ENCODE measurements around the gene RAPGEF4. TPM values are rescaled to one million over a fixed set of nuclear protein-coding genes. Genes with fewer than 3 reads are reported as not detected.

The RAPGEF4 gene
- total RNA-seq, 1 experiment from 2014 or later = 1.4 TPM

GRCh38 chr2:172751564-172751963 is 15.9 kb downstream of the RAPGEF4 start:
- no peak overlapping the region for H3K4me2 ChIP-seq (ENCODE audit: insufficient read depth, insufficient read length, low read length)
- no peaks in the 10 kb centered on the region for H3K79me1 ChIP-seq (ENCODE audit: insufficient read depth, low read depth, low read length, poor library complexity, severe bottlenecking)
- Mint-ChIP-seq H3K4me3 (no peak overlapping the region), H3K36me3 (ENCODE audit: insufficient read depth in 1 of 3, low read depth in 3 of 3) (peaks cover 8 to 16% (median 14%) of the 10 kb centered on the region in 3 experiments), H3K4me1 (peaks cover 5 to 6% of the 10 kb centered on the region in 2 experiments; a peak in 2 of 4 replicates), H3K27ac (no peak overlapping the region), H3K27me3 (ENCODE audit: low read depth) (peaks cover 5% of the 10 kb centered on the region; the same call in 1 of the 2 replicates), H3K9me3 (peaks cover 19 to 20% of the 10 kb centered on the region in 2 experiments)
- H3K27me3 ChIP-seq (ENCODE audit: insufficient read depth, low read length) = no peaks in the 10 kb centered on the region
- no peak overlapping the region for H2BK15ac ChIP-seq (ENCODE audit: low read depth, low read length)
- H3K79me2 ChIP-seq (ENCODE audit: insufficient read depth, low read length) = no peaks in the 10 kb centered on the region
- H3K23me2 ChIP-seq (ENCODE audit: insufficient read length, low read depth, low read length, poor library complexity, severe bottlenecking) = no peaks in the 10 kb centered on the region
- H4K5ac ChIP-seq (ENCODE audit: insufficient read length, low read depth, low read length) = no peak overlapping the region
- no peaks in the 10 kb centered on the region for H3K9me3 ChIP-seq (ENCODE audit: control insufficient read depth, low read depth, low read length)
- H3K4me1 ChIP-seq (ENCODE audit: insufficient read depth, low read length) = no peaks in the 10 kb centered on the region
- H3K56ac ChIP-seq (ENCODE audit: insufficient read length, low read depth, low read length) = no peak overlapping the region
- no peak overlapping the region for H2BK5ac ChIP-seq (ENCODE audit: insufficient read length, low read length)
- no peak overlapping the region for H2AK5ac ChIP-seq (ENCODE audit: insufficient read length, low read length)
- H4K20me1 ChIP-seq (ENCODE audit: control insufficient read depth, insufficient read depth, insufficient read length) = no peaks in the 10 kb centered on the region
- H3K4ac ChIP-seq (ENCODE audit: low read depth, low read length) = no peak overlapping the region
- no peak for DNase-seq
- no peak overlapping the region for H2BK12ac ChIP-seq (ENCODE audit: insufficient read length, low read depth, low read length)
- no CpG with 5 or more reads among the region's 2 CpGs for WGBS (ENCODE audit: extremely low coverage, insufficient read length, low lambda C conversion rate)
- TF ChIP-seq CTCF (conservative IDR thresholded peaks at IDR 0.05) = no peak
- no peak overlapping the region for H3T11ph ChIP-seq (ENCODE audit: low read length)
- H4K8ac ChIP-seq (replicated peaks; ENCODE audit: insufficient read length, low read depth, low read length) = no peak overlapping the region
- no peak overlapping the region for H3K14ac ChIP-seq (ENCODE audit: insufficient read depth, low read length)
- no peak overlapping the region for H3K9ac ChIP-seq (ENCODE audit: extremely low read depth, insufficient read length, low read length)
- no peak overlapping the region for H2BK20ac ChIP-seq (ENCODE audit: low read depth, low read length, poor library complexity, severe bottlenecking)
- no peak overlapping the region for H2BK120ac ChIP-seq (ENCODE audit: low read depth, low read length, poor library complexity, severe bottlenecking)
- no peak overlapping the region for H2AFZ ChIP-seq (ENCODE audit: low read length)
- no peak overlapping the region for H4K91ac ChIP-seq (ENCODE audit: insufficient read length, low read depth, low read length)
- no peak overlapping the region for H3K27ac ChIP-seq (ENCODE audit: insufficient read length, low read depth, low read length)
- H3K18ac ChIP-seq (ENCODE audit: insufficient read length, low read depth, low read length) = no peak overlapping the region
- H3K23ac ChIP-seq (ENCODE audit: insufficient read length, low read depth, low read length) = no peak overlapping the region
